GM19438 (cell line): ENCODE data around the gene PSIP1.
"Not testable (repeated sequence)": the region's sequence is repeated elsewhere in the genome, so short reads cannot be mapped to it uniquely, and the experiment has no call there.

Experiments used
- ATAC-seq: cut with Tn5 transposase; IDR thresholded peaks from one replicate; pipeline ENCODE4 v1.9.1; 2021; ENCODE audit warnings: low read depth; ENCODE audit not compliant: unreplicated experiment

Gene PSIP1

GRCh38 chr9:15442264-15442663, 68.5 kb downstream of the PSIP1 start:
- ATAC-seq = not testable (repeated sequence)

DNA sequence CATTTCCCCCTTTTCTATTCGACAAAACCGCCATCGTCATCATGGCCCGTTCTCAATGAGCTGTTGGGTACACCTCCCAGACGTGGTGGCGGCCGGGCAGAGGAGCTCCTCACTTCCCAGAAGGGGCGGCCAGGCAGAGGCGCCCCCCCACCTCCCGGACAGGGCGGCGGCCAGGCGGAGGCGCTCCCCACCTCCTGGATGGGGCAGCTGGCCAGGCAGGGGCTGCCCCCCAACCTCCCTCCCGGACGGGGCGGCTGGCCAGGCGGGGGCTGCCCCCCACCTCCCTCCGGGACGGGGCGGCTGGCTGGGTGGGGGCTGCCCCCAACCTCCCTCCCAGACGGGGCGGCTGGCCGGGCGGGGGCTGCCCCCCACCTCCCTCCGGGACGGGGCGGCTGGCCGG, 68.9 kb downstream of the PSIP1 start:
- not testable (repeated sequence) for ATAC-seq

DNA sequence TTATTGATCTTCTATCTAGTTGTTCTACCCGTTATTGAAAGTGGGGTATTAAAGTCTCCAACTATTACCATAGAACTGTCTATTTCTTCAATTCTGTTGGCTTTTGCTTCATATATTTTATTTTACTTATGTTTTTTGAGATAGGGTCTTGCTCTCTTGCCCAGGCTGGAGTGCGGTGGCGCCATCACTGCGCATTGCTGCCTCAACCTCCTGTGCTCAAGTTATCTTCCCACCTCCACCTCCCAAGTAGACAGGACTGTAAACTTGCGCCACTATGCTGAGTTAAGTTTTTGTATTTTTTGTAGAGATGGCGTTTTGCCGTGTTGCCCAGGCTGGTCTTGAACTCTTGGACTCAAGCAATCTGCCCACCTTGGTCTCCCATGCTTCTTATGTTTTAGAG, 71.9 kb downstream of the PSIP1 start:
- no peak for ATAC-seq

DNA sequence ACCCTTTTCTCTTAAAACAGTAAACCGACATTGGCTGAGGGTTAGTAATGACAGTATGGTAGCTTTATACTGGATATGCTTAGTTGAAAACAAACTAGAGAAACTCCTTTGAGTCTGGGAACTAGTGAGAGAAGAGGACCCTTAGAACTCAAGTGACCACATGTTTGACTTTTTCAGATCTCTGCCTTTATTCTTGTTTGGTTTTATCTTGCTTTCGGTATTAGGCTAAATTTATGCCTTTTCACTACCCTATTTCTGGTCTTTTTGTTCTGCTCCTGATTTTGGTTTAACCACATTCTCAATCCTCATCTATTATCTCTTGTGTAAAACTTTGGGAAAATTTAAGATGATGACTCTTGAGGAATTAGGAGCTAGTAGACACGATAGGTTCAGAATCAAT, 77.1 kb downstream of the PSIP1 start:
- no peak for ATAC-seq

DNA sequence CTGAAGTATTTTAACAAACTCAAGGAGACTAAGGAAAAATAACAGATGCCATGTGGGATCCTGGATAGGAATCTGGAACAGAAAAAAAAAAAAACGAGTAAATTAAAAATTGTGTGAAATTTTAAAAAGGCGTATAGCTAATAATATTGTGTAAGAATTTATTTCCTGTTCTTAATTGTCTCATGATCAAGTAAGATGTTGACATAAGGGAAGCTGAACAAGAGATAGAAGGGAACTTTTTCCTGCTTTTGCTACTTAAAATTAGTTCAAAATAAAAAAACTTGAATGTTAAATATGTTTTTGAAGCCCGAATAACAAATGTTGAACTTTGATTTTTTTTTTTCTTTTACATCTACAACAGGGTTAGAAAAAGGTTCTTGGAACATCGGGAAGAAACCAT, 77.6 kb downstream of the PSIP1 start:
- ATAC-seq = no peak

DNA sequence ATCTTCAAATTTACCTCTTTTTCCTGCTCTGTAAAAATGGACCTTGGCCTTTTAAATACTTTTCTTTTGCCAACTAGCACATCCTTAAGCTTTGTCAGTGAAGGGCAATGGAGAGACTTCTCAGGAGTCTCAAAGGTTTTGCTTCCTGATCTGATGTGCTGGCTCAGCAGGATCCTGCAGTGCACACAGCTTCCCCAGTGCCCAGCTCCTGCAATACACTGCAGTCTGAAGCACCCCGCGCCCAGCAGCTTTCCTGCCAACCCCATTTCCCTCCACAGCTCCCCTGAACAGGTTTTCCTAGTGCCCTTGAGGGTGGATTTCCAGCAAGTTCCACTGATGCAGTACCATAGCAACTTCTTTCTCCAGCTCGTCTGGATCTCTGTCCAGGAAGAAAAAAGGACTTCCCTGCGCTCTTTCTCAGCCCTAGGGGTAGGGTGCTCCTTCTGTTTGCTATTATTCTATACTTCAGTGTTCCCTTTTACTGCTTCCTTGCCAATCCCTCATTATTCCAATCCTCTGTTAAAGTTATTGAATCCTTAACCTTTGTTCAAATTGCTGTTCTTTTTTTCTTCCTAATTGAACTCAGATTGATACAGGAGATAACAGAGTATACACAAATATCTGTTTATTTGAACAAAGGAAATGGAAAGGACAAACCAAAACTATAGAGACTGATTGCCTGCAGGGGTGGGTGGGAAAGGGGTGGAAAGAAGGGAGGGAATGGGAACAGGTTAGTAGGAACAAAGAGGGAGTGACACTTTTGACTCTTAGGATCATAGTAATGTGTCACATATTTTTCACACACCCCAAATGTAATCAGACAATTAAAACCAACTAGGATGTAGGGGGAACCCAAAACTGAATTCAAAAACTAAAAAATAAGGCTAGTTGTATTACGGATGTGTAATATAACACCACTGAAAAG, 79.6 kb downstream of the PSIP1 start:
- no peak for ATAC-seq

DNA sequence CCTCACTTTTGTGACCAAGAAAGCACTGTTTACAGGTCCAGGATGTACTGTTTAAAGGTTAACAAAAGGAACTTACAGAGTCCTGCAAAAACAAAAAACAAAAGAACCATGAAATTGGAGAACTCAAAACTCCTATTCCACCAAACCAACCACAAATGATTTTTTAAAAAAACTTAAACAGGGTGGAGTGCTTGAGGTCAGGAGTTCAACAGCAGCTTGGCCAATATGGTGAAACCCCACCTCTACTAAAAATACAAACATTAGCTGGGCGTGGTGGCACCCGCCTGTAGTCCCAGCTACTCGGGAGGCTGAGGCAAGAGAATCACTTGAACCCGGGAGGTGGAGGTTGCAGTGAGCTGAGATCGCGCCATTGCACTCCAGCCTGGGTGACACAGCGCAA, 83.1 kb downstream of the PSIP1 start:
- ATAC-seq = not testable (repeated sequence)

DNA sequence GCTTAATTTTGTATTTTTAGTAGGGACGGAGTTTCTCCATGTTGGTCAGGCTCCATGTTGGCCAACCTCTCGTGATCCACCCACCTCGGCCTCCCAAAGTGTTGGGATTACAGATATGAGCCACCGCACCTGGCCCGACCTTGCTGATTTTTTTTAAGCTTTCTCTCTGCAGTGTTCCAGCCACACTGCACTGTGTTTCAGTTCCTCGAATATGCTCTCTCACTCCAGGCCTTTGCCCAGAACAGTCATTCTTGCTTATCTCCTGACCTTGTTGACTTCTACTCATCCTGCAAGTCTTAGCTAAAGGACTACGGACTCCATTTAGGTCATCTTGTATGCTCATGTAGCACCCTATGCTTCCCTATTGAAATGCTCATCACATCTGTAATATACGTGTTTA, 84.8 kb downstream of the PSIP1 start:
- peak; percentile 49 for ATAC-seq

DNA sequence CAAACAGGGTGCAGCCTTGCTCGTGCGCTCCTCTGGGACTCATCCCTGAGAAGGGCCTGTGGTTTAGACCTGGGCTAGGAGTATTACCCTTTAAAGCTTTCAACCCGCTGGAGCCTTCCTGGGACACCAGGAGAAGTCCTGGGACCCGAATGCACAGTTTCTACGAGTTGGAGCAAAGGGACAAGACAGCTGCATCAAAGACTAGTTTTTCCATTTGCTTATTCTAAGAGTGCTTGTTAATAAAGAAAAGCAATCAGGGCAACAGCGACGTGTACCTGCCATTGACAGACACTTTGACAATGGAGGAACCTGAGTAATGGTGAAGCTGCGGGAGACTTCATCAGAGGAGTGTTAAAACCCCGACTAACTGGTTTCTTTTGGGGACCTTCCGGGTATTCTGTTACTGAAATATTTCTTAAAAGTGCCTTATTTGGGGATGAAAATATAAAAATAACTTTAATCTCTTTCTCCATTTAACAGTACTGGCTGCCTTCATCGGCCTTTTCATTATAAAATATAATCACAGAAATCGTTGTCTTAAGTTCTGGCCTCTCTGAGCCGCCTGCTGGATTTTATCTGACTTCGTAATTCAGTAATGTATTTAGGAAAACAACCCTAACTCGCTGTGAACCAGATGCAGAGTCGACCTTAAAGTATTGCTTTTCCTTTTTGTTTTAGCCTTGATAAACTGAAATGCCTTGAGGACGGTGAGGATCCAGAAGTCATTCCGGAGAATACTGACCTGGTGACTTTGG, 87.4 kb downstream of the PSIP1 start:
- ATAC-seq = no peak

GRCh38 chr9:15422372-15423230, 88.2 kb downstream of the PSIP1 start, which contains the start of gene SNAPC3:
TSS of gene SNAPC3 (plus strand) at chr9:15422876. CDS start at chr9:15422880, 4 bp downstream.
- peak; percentile 91 for ATAC-seq

DNA sequence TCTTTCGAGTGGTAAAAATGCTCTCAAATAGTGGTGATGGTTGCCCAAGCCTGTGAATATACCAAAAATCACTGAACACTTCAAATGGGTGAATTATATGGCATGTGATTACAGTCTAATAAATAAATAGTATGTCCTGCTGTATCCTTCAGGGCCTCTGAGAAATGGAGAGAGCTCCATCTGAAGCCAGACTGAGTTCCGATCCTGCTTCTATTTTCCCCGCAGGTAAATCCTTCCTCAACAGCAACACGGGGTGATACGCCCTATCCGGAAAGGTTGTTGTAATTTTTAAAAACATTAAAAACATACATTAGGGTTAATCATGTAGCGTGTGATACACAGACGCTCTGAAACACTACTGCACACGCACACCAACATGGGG, 88.8 kb downstream of the PSIP1 start:
- ATAC-seq = no peak

GRCh38 chr9:15421532-15421931, 89.2 kb downstream of the PSIP1 start:
- no peak for ATAC-seq

GRCh38 chr9:15420796-15421195, 90.0 kb downstream of the PSIP1 start:
- ATAC-seq = no peak

- ATAC-seq = no peak
These were observed 93.1 kb downstream of the PSIP1 start for GRCh38 chr9:15417626-15418025.

DNA sequence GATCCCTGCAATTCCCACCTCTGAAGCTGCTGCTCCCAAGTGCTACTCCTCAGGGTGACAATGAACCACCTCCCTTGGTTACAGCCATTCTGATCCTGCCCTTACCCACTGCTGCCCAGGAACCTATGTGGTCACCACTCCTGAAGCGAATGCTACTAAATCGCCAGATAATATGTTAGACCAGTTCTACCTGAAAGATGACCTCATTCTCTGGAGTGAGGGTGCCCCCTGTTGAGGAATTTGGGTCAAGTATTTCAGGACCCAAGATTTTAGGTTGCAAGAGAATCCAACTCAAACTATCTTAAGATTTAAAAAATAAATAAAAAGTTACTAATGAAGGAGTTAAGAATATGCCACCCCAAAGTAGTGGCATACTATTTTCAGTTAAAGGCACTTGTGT, 93.9 kb downstream of the PSIP1 start:
- no peak for ATAC-seq
